H9 (cell line): ENCODE results near the gene ADTRP. TPM values are rescaled to one million over a fixed set of nuclear protein-coding genes. Genes with fewer than 3 reads are reported as not detected.

Experiments
- DNase-seq: peaks from one replicate; pipeline ENCODE4 v3.0.0-alpha.2; 2017
- H2AFZ ChIP-seq: one replicate; pipeline ENCODE4 v1.6.1; 2013; ENCODE audit warnings: mild to moderate bottlenecking, low read length, control low read depth, moderate library complexity
- H2AK5ac ChIP-seq: 2 replicates; pipeline ENCODE4 v1.6.1; 2013; ENCODE audit warnings: low read length, control low read depth, mixed read lengths; ENCODE audit not compliant: insufficient read length
- H2BK120ac ChIP-seq: one replicate; pipeline ENCODE4 v1.6.1; 2013; ENCODE audit warnings: low read depth, mild to moderate bottlenecking, low read length, control low read depth, inconsistent platforms; ENCODE audit not compliant: poor library complexity, severe bottlenecking
- H2BK12ac ChIP-seq: 2 replicates; pipeline ENCODE4 v1.6.1; 2013; ENCODE audit warnings: low read length, control low read depth, mixed read lengths, low read depth; ENCODE audit not compliant: insufficient read length
- H2BK15ac ChIP-seq: 2 replicates; pipeline ENCODE4 v1.6.1; 2013; ENCODE audit warnings: low read depth, low read length, control low read depth
- H2BK20ac ChIP-seq: one replicate; pipeline ENCODE4 v1.6.1; 2013; ENCODE audit warnings: low read depth, mild to moderate bottlenecking, low read length, control low read depth, inconsistent platforms; ENCODE audit not compliant: poor library complexity, severe bottlenecking
- H2BK5ac ChIP-seq: 2 replicates; pipeline ENCODE4 v1.6.1; 2013; ENCODE audit warnings: low read length, control low read depth, mixed read lengths; ENCODE audit not compliant: insufficient read length
- H3K14ac ChIP-seq: 2 replicates; pipeline ENCODE4 v1.6.1; 2013; ENCODE audit warnings: low read length, control low read depth; ENCODE audit not compliant: insufficient read depth
- H3K18ac ChIP-seq: 2 replicates; pipeline ENCODE4 v1.6.1; 2013; ENCODE audit warnings: low read depth, mild to moderate bottlenecking, mixed read lengths, low read length, control low read depth; ENCODE audit not compliant: insufficient read length
- H3K23ac ChIP-seq: 2 replicates; pipeline ENCODE4 v1.6.1; 2013; ENCODE audit warnings: low read length, control low read depth, mixed read lengths, low read depth; ENCODE audit not compliant: insufficient read length
- H3K23me2 ChIP-seq: 2 replicates; pipeline ENCODE4 v1.6.1; 2013; ENCODE audit warnings: low read depth, mild to moderate bottlenecking, mixed read lengths, low read length, control low read depth; ENCODE audit not compliant: insufficient read length, poor library complexity, severe bottlenecking
- H3K27ac ChIP-seq: 2 replicates; pipeline ENCODE4 v1.5.1; 2013; ENCODE audit warnings: low read length, control low read depth, mixed read lengths, low read depth; ENCODE audit not compliant: insufficient read length
- H3K27me3 ChIP-seq: 2 replicates; pipeline ENCODE4 v1.6.1; 2013; ENCODE audit warnings: low read length, control low read depth, inconsistent platforms; ENCODE audit not compliant: insufficient read depth
- H3K4ac ChIP-seq: 2 replicates; pipeline ENCODE4 v1.6.1; 2013; ENCODE audit warnings: low read depth, mild to moderate bottlenecking, control low read depth, inconsistent platforms, low read length, moderate library complexity
- H3K4me1 ChIP-seq: 2 replicates; pipeline ENCODE4 v1.6.1; 2013; ENCODE audit warnings: low read length, control low read depth, inconsistent platforms; ENCODE audit not compliant: insufficient read depth
- H3K4me2 ChIP-seq: 2 replicates; pipeline ENCODE4 v1.6.1; 2013; ENCODE audit warnings: low read length, control low read depth, mixed read lengths; ENCODE audit not compliant: insufficient read length, insufficient read depth
- H3K56ac ChIP-seq: 2 replicates; pipeline ENCODE4 v1.6.1; 2013; ENCODE audit warnings: low read depth, mild to moderate bottlenecking, mixed read lengths, low read length, control low read depth; ENCODE audit not compliant: insufficient read length
- H3K79me1 ChIP-seq: 2 replicates; pipeline ENCODE4 v1.6.1; 2013; ENCODE audit warnings: low read depth, mild to moderate bottlenecking, moderate library complexity, low read length, control low read depth, inconsistent platforms; ENCODE audit not compliant: insufficient read depth, poor library complexity, severe bottlenecking
- H3K79me2 ChIP-seq: 2 replicates; pipeline ENCODE4 v1.6.1; 2013; ENCODE audit warnings: low read length, control low read depth, inconsistent platforms; ENCODE audit not compliant: insufficient read depth
- H3K9ac ChIP-seq: 2 replicates; pipeline ENCODE4 v1.6.1; 2013; ENCODE audit warnings: low read length, control low read depth, mixed read lengths; ENCODE audit not compliant: insufficient read length; ENCODE audit errors: extremely low read depth
- H3K9me3 ChIP-seq: one replicate; pipeline ENCODE4 v1.6.1; 2013; ENCODE audit warnings: low read depth, low read length, inconsistent platforms; ENCODE audit not compliant: control insufficient read depth
- H3T11ph ChIP-seq: one replicate; pipeline ENCODE4 v1.6.1; 2013; ENCODE audit warnings: mild to moderate bottlenecking, low read length, control low read depth, inconsistent platforms
- H4K20me1 ChIP-seq: one replicate; pipeline ENCODE4 v1.6.1; 2013; ENCODE audit not compliant: control insufficient read depth, insufficient read length, insufficient read depth
- H4K5ac ChIP-seq: 2 replicates; pipeline ENCODE4 v1.6.1; 2013; ENCODE audit warnings: low read depth, mild to moderate bottlenecking, mixed read lengths, low read length, control low read depth; ENCODE audit not compliant: insufficient read length
- H4K8ac ChIP-seq: replicated peaks from 2 replicates; pipeline ENCODE4 v1.6.1; 2013; ENCODE audit warnings: low read length, control low read depth, mixed read lengths, low read depth; ENCODE audit not compliant: insufficient read length
- H4K91ac ChIP-seq: 2 replicates; pipeline ENCODE4 v1.6.1; 2013; ENCODE audit warnings: low read depth, mild to moderate bottlenecking, moderate library complexity, mixed read lengths, low read length, control low read depth; ENCODE audit not compliant: insufficient read length
- H3K27ac Mint-ChIP-seq, 3 experiments: 2 replicates in 2 of 3; 3 replicates in 1 of 3; pipeline ENCODE4 v1.8.0; 2020 to 2021; ENCODE audit warnings: mixed read lengths in 3 of 3, mild to moderate bottlenecking in 1 of 3, moderate library complexity in 1 of 3
- H3K27me3 Mint-ChIP-seq: 2 replicates; pipeline ENCODE4 v1.8.0; 2021; ENCODE audit warnings: low read depth, mild to moderate bottlenecking, moderate library complexity, mixed read lengths
- H3K36me3 Mint-ChIP-seq, 3 experiments: 2 replicates in 2 of 3; 3 replicates in 1 of 3; pipeline ENCODE4 v1.8.0; 2020 to 2021; ENCODE audit warnings: low read depth in 3 of 3, mixed read lengths in 3 of 3; ENCODE audit not compliant: insufficient read depth in 1 of 3
- H3K4me1 Mint-ChIP-seq, 2 experiments: 2 replicates each; pipeline ENCODE4 v1.8.0; 2020; ENCODE audit warnings: mixed read lengths in 2 of 2
- H3K4me3 Mint-ChIP-seq, 2 experiments: 2 replicates in 1 of 2; 3 replicates in 1 of 2; pipeline ENCODE4 v1.8.0; 2020 to 2021; ENCODE audit warnings: mild to moderate bottlenecking in 2 of 2, mixed read lengths in 2 of 2, moderate library complexity in 1 of 2
- H3K9me3 Mint-ChIP-seq, 2 experiments: 2 replicates in 1 of 2; 3 replicates in 1 of 2; pipeline ENCODE4 v1.8.0; 2020; ENCODE audit warnings: mild to moderate bottlenecking in 2 of 2, mixed read lengths in 2 of 2, moderate library complexity in 1 of 2
- CTCF ChIP-seq: fragments of 200-600 bp; sonication (generic); conservative IDR thresholded peaks from 3 replicates; pipeline ENCODE4 v1.8.0; 2021; ENCODE audit warnings: antibody characterized with exemption, mild to moderate bottlenecking
- WGBS: extraction: QIAGEN DNeasy Blood & Tissue Kit; methylation state at CpG from one replicate; pipeline ENCODE4 v1.1.7; 2013; ENCODE audit warnings: missing lambda C conversion rate, low lambda C conversion rate, mixed read lengths; ENCODE audit not compliant: insufficient read length; ENCODE audit errors: extremely low coverage; 5-methylcytosine and 5-hydroxymethylcytosine counted together
- total RNA-seq: library from RNA; stranded (reverse); gene quantifications from 2 replicates; pipeline ENCODE4 v1.2.1, GENCODE V29; 2021

The ADTRP gene
- total RNA-seq, 1 experiment from 2014 or later: not detected

- no peaks in the 10 kb centered on the region for H3K27me3 Mint-ChIP-seq
- Histone ChIP-seq H3K79me1 (no peaks in the 10 kb centered on the region), H2AK5ac (no peak overlapping the region), H3K23ac (no peak overlapping the region), H3K9ac (no peak overlapping the region), H3K4ac (no peak overlapping the region), H2AFZ (no peak overlapping the region), H3K27me3 (no peaks in the 10 kb centered on the region), H2BK20ac (no peak overlapping the region), H3K14ac (no peak overlapping the region), H3K18ac (no peak overlapping the region), H2BK15ac (no peak overlapping the region), H3K79me2 (no peaks in the 10 kb centered on the region), H2BK12ac (no peak overlapping the region), H3K4me2 (no peak overlapping the region), H2BK5ac (no peak overlapping the region), H2BK120ac (no peak overlapping the region), H3T11ph (no peak overlapping the region), H4K20me1 (no peaks in the 10 kb centered on the region), H3K4me1 (no peaks in the 10 kb centered on the region), H3K27ac (no peak overlapping the region), H3K9me3 (no peaks in the 10 kb centered on the region), H4K91ac (no peak overlapping the region), H3K56ac (no peak overlapping the region), H4K8ac (no peak overlapping the region), H3K23me2 (no peaks in the 10 kb centered on the region), H4K5ac (no peak overlapping the region)
- WGBS: no CpG with 5 or more reads among the region's 3 CpGs
- H3K4me3 Mint-ChIP-seq: no peak overlapping the region
- DNase-seq: no peak
- H3K36me3 Mint-ChIP-seq: no peaks in the 10 kb centered on the region; a peak in 1 of 7 replicates
- peaks cover 5 to 6% of the 10 kb centered on the region in 2 experiments; a peak in 3 of 4 replicates for H3K4me1 Mint-ChIP-seq
- no peaks in the 10 kb centered on the region; a peak in 1 of 5 replicates for H3K9me3 Mint-ChIP-seq
- H3K27ac Mint-ChIP-seq: no peak overlapping the region
- TF ChIP-seq CTCF: no peak
Observed at GRCh38 chr6:11727346-11727997, 51.1 kb downstream of the ADTRP start.
